Measurements from ENCODE around the gene ZMAT3.

ZMAT3 gene

DNA sequence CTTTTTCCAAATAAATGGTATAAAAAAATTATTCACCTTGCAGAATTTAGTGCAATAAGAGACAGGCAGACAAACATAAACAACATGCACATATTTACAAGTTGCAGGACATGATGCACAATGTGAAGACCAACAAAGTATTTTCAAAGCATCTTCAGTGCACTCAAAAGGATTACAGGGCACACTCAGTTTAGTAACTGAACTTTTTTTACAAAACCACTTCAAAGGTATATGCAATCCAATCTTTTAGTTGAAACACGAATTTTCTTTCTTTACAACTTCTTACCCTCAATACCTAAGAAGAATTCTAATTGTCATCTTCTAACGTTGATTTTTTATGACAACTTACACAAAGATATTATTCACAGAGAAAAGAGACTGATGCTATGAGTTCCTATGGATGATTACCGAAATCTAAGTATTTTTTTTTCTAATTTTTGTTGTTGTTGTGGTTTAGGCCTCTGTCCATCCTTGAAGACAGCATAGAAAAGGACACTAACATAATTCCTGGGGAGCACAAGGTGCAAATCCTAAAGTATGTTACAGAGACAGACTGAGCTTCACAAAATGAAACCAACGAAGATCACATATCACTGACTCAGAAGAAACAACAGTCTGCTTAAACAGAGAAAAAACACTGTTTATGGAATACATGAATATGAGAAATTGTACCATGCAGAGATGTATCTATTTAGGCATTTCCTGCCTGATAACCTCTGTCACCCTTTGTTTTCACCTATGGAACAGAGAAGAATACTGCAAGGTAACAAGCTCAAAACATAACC is 50.3 kb downstream of the ZMAT3 start:
- TF ChIP-seq CTCF (conservative IDR thresholded peaks at IDR 0.05; ENCODE audit: low read depth, low read length) = no peak
- no peak for DNase-seq (ENCODE audit: low read depth)
- no peak overlapping the region for H3K4me3 ChIP-seq (ENCODE audit: low read length)

DNA sequence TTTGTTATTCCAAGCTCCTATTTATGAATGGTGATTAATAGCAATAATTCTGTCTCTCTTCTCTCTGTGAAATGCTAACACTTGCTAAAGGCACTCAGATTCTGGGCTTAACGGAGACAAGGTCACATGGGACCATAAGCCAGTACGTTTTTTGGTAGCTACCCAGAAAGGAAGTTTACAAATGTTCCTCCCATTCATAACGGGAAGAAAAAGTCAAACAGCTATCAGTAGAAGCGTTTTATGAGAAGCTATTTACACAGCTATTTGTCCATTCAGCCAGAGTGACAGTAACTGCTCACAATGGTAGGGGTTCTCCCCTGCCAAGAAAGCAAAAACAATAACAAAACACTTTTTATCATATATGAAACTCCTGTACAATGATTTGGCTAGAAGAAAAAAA is 51.5 kb downstream of the ZMAT3 start:
- no peak for TF ChIP-seq CTCF (conservative IDR thresholded peaks at IDR 0.05; ENCODE audit: low read depth, low read length)
- DNase-seq (ENCODE audit: low read depth) = peak; percentile 14
- H3K4me3 ChIP-seq (ENCODE audit: low read length) = no peak overlapping the region

DNA sequence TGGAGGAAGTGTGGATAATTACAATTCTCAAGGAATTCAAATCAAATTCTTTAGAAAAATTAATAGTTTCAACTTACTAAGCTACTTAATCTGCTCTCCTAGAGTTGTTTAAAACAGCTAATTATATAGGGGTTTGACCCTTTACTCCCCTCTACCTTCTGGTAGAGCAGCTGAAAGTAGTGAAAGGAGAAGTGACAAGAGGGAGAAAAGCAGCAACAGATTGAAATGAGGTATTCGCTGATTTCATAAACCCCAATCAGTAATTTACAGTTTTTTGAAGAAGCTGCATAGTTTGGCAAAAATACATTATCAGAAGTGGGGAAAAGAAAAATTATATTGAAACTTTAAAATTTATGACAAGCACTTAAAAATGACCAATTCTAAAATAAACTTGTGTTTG is 52.8 kb downstream of the ZMAT3 start:
- no peak for TF ChIP-seq CTCF (conservative IDR thresholded peaks at IDR 0.05; ENCODE audit: low read depth, low read length)
- H3K4me3 ChIP-seq (ENCODE audit: low read length) = no peak overlapping the region
- DNase-seq (ENCODE audit: low read depth) = peak; percentile 12

- H3K4me3 ChIP-seq (ENCODE audit: low read length) = no peak overlapping the region
- TF ChIP-seq CTCF (conservative IDR thresholded peaks at IDR 0.05; ENCODE audit: low read depth, low read length) = no peak
- peak; percentile 9 for DNase-seq (ENCODE audit: low read depth)
Measured at GRCh38 chr3:179016979-179017670, 54.5 kb downstream of the ZMAT3 start.

DNA sequence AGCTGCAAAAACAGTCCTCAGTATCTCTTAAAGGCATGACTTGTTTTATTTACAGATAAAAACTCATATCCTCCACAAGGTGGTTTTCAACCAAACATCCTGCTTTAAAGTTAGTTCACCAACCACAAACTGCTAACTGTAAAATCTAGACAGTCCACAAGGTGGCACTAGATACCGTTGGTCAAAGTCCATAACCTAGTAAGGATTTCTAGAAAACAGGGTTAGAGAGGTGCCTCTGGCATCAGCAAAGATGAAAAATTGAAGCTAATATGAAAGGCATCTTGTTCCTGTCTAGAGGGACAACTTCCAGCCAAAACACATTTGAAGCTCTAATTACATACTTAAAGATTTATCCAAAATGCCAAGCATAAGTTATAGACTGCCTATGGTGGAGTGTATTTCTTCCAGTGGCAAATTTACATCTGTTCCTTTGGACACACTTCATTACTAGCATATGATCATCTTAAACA is 56.0 kb downstream of the ZMAT3 start:
- H3K4me3 ChIP-seq (ENCODE audit: low read length) = no peak overlapping the region

DNA sequence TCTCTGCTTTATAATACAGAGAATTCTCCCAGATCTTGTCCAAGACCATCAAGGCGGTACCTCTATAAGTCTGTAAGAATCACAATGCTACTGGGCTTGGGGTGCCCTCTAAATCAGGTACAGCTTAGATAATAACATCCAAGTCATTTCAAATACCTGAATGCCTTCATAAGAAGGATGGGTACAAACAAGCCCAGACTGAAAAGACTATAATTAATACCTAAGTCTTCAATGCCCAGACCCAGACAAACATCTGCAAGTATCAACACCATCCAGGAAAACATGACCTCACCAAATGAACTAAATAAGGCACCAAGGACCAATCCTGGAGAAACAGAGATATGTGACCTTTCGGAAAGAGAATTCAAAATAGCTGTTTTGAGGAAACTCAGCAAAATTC is 65.9 kb downstream of the ZMAT3 start:
- TF ChIP-seq CTCF (conservative IDR thresholded peaks at IDR 0.05; ENCODE audit: low read depth, low read length) = no peak

More for the DNA sequence above, 56.0 kb downstream of the ZMAT3 start:
- peak; percentile 37 for DNase-seq (ENCODE audit: low read depth)
- peak; percentile 79 for TF ChIP-seq CTCF (conservative IDR thresholded peaks at IDR 0.05; ENCODE audit: low read depth, low read length)

More for the DNA sequence above, 65.9 kb downstream of the ZMAT3 start:
- no peak for DNase-seq (ENCODE audit: low read depth)
- no peak overlapping the region for H3K4me3 ChIP-seq (ENCODE audit: low read length)

Data from retinal pigment epithelial cell (primary cell).